ENCODE results near the gene SMAGP. TPM values are rescaled to one million over a fixed set of nuclear protein-coding genes. Genes with fewer than 3 reads are reported as not detected.
"Not testable (repeated sequence)": the region's sequence is repeated elsewhere in the genome, so short reads cannot be mapped to it uniquely, and the experiment has no call there.

Gene SMAGP
- total RNA-seq, 1 donor = 29.3 TPM

GRCh38 chr12:51295651-51296050, 25.4 kb upstream of the SMAGP start:
- DNase-seq (ENCODE audit: low read depth) = no peak
- no peak overlapping the region for H3K4me3 ChIP-seq (ENCODE audit: low read depth, low read length)
- TF ChIP-seq CTCF (IDR thresholded peaks at IDR 0.05; ENCODE audit: insufficient read depth, low read length) = no peak

GRCh38 chr12:51294097-51294496, 23.9 kb upstream of the SMAGP start:
- not testable (repeated sequence) for DNase-seq (ENCODE audit: low read depth); H3K4me3 ChIP-seq (ENCODE audit: low read depth, low read length)

GRCh38 chr12:51293696-51294095, 23.5 kb upstream of the SMAGP start:
- no peak overlapping the region for H3K4me3 ChIP-seq (ENCODE audit: low read depth, low read length)
- DNase-seq (ENCODE audit: low read depth) = no peak
- TF ChIP-seq CTCF (IDR thresholded peaks at IDR 0.05; ENCODE audit: insufficient read depth, low read length) = no peak

- H3K4me3 ChIP-seq (ENCODE audit: low read depth, low read length); DNase-seq (ENCODE audit: low read depth): not testable (repeated sequence)
Observed at GRCh38 chr12:51291603-51292513, 21.6 kb upstream of the SMAGP start.

GRCh38 chr12:51285843-51286242, 15.6 kb upstream of the SMAGP start:
- DNase-seq (ENCODE audit: low read depth) = no peak
- H3K4me3 ChIP-seq (ENCODE audit: low read depth, low read length) = no peak overlapping the region
- TF ChIP-seq CTCF (IDR thresholded peaks at IDR 0.05; ENCODE audit: insufficient read depth, low read length) = no peak

- peak; percentile 76 for DNase-seq (ENCODE audit: low read depth)
- no peak overlapping the region for H3K4me3 ChIP-seq (ENCODE audit: low read depth, low read length)
- TF ChIP-seq CTCF (IDR thresholded peaks at IDR 0.05; ENCODE audit: insufficient read depth, low read length) = no peak
Observed at GRCh38 chr12:51281202-51281924, 11.1 kb upstream of the SMAGP start.

GRCh38 chr12:51275088-51275487, 4.9 kb upstream of the SMAGP start:
- no peak for TF ChIP-seq CTCF (IDR thresholded peaks at IDR 0.05; ENCODE audit: insufficient read depth, low read length)

GRCh38 chr12:51272810-51273209, 2.6 kb upstream of the SMAGP start:
- not testable (repeated sequence) for H3K4me3 ChIP-seq (ENCODE audit: low read depth, low read length); DNase-seq (ENCODE audit: low read depth)

More at GRCh38 chr12:51275088-51275487, 4.9 kb upstream of the SMAGP start:
- DNase-seq (ENCODE audit: low read depth) = no peak
- H3K4me3 ChIP-seq (ENCODE audit: low read depth, low read length) = no peak overlapping the region
